ENCODE results near the gene CISD1. TPM values are rescaled to one million over a fixed set of nuclear protein-coding genes. Genes with fewer than 3 reads are reported as not detected.

CISD1 gene
- polyA plus RNA-seq, 2 of the 4 experiments (the other 2 are of a cell fraction) = 48.1 to 102 TPM

DNA sequence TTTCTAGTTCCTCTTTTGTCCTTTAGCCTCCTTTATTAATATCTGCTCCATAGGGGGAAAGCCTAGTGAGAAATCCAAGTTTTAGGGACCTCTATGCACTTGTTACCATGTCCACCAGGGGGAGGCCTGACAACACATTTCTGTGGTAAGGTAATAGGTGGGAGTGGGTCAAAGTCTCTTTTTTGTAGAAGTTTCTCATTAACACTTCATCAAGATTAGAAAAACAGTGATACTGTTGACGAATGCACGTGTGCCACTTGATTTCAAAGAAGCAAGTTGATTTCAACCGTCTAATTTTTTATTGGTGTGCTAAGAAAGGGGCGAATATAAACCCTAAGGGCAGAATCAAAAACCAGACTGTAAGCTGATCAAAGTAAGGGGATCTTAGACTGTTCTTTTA, 30.6 kb downstream of the CISD1 start:
- peak; percentile 94 to 97 for ATAC-seq

DNA sequence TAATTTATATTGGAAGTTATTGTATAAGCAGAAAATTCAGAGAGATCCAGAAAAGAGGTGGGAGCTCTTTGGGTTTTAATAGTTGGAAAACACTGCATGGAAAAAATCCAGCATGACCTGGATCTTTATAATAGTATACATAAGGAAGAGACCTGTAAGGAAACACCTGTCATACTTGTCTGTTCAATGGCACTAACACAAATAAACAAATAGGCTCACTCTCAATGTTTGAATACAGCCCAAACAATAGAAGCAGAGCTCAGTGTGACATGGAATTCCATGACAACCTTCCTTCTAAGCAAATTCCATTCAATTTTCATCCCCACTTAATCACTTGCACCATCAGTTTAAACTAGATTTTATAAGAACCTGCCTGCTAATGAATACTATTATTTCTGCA, 31.7 kb downstream of the CISD1 start:
- Histone ChIP-seq H3K4me3 (no peak overlapping the region), H3K4me2 (no peak overlapping the region), H3K27ac (no peak overlapping the region), H3K4me1 (no peaks in the 10 kb centered on the region), H3K9me3 (no peaks in the 10 kb centered on the region)
- DNase-seq (ENCODE audit: low read depth in 1 of 2, low spot score in 1 of 2) = no peak
- no peak for ATAC-seq
- ChIA-PET CTCF (interaction anchor here (0.9 to 6.2 kb wide), 13 partner anchors 7 to 124 kb away, joined by 3 to 71 read pairs (median 7); partner anchors contain the start of gene TFAM), POLR2A (no interaction called here)
- FAIRE-seq = no peak
- TF ChIP-seq, protein P1, sequence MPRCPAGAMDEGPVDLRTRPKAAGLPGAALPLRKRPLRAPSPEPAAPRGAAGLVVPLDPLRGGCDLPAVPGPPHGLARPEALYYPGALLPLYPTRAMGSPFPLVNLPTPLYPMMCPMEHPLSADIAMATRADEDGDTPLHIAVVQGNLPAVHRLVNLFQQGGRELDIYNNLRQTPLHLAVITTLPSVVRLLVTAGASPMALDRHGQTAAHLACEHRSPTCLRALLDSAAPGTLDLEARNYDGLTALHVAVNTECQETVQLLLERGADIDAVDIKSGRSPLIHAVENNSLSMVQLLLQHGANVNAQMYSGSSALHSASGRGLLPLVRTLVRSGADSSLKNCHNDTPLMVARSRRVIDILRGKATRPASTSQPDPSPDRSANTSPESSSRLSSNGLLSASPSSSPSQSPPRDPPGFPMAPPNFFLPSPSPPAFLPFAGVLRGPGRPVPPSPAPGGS (IDR thresholded peaks at IDR 0.05) = no peak
- TF ChIP-seq FOSL2 (IDR thresholded peaks at IDR 0.05) (no peak), FOSL2 (CRISPR knock-in tag; IDR thresholded peaks at IDR 0.05) (no peak), HDAC2 (IDR thresholded peaks at IDR 0.05) (no peak), NR3C1 (IDR thresholded peaks at IDR 0.05) (no peak), RAD21 (conservative IDR thresholded peaks at IDR 0.05 in 1 of 2, IDR thresholded peaks at IDR 0.05 in 1 of 2) (no peak), ESRRA (IDR thresholded peaks at IDR 0.05; ENCODE audit: borderline replicate concordance, low read length) (no peak), MYC (IDR thresholded peaks at IDR 0.05; ENCODE audit: borderline replicate concordance, low read length) (no peak), PHF8 (IDR thresholded peaks at IDR 0.05; ENCODE audit: borderline replicate concordance, low read depth) (no peak), ZC3H11A (IDR thresholded peaks at IDR 0.05) (no peak), MAZ (IDR thresholded peaks at IDR 0.05; ENCODE audit: borderline replicate concordance, low read depth, low read length) (no peak), EP300 (IDR thresholded peaks at IDR 0.05) (no peak), RARB (CRISPR knock-in tag; IDR thresholded peaks at IDR 0.05) (no peak), RFX5 (IDR thresholded peaks at IDR 0.05) (no peak), POLR2AphosphoS2 (conservative IDR thresholded peaks at IDR 0.05; ENCODE audit: low read length) (no peak)
- TF ChIP-seq, protein P2, sequence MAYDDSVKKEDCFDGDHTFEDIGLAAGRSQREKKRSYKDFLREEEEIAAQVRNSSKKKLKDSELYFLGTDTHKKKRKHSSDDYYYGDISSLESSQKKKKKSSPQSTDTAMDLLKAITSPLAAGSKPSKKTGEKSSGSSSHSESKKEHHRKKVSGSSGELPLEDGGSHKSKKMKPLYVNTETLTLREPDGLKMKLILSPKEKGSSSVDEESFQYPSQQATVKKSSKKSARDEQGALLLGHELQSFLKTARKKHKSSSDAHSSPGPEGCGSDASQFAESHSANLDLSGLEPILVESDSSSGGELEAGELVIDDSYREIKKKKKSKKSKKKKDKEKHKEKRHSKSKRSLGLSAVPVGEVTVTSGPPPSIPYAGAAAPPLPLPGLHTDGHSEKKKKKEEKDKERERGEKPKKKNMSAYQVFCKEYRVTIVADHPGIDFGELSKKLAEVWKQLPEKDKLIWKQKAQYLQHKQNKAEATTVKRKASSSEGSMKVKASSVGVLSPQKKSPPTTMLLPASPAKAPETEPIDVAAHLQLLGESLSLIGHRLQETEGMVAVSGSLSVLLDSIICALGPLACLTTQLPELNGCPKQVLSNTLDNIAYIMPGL (CRISPR knock-in tag; IDR thresholded peaks at IDR 0.05; ENCODE audit: borderline replicate concordance) = no peak
- TF ChIP-seq, protein P3, sequence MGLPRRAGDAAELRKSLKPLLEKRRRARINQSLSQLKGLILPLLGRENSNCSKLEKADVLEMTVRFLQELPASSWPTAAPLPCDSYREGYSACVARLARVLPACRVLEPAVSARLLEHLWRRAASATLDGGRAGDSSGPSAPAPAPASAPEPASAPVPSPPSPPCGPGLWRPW (IDR thresholded peaks at IDR 0.05) = no peak
- TF ChIP-seq, protein P4, sequence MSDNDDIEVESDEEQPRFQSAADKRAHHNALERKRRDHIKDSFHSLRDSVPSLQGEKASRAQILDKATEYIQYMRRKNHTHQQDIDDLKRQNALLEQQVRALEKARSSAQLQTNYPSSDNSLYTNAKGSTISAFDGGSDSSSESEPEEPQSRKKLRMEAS (IDR thresholded peaks at IDR 0.05) = no peak
- TF ChIP-seq, protein P5, sequence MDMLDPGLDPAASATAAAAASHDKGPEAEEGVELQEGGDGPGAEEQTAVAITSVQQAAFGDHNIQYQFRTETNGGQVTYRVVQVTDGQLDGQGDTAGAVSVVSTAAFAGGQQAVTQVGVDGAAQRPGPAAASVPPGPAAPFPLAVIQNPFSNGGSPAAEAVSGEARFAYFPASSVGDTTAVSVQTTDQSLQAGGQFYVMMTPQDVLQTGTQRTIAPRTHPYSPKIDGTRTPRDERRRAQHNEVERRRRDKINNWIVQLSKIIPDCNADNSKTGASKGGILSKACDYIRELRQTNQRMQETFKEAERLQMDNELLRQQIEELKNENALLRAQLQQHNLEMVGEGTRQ (IDR thresholded peaks at IDR 0.05) = no peak

More for the DNA sequence above, 30.6 kb downstream of the CISD1 start:
- CTCF ChIA-PET = interaction anchor here (0.6 to 6.2 kb wide), 45 partner anchors 8 to 1750 kb away, joined by 3 to 71 read pairs (median 4); partner anchors contain the start of genes CISD1 and TFAM
- DNase-seq (ENCODE audit: low read depth in 1 of 2, low spot score in 1 of 2) (peak; percentile 62 to 68), FAIRE-seq (peak; percentile 18)
- POLR2A ChIA-PET = interaction anchor here (1.0 kb wide), 1 partner anchor 87 kb away, joined by 3 read pairs; no protein-coding TSS in a partner anchor
- 33% methylated on average over 4 of the region's 4 CpGs for WGBS (ENCODE audit: missing lambda C conversion rate)
- H3K4me1 ChIP-seq = no peaks in the 10 kb centered on the region
- H3K4me3 ChIP-seq = no peak overlapping the region
- H3K4me2 ChIP-seq = no peak overlapping the region
- H3K9me3 ChIP-seq = no peaks in the 10 kb centered on the region
- TF ChIP-seq RAD21 (conservative IDR thresholded peaks at IDR 0.05 in 1 of 2, IDR thresholded peaks at IDR 0.05 in 1 of 2) (peak; percentile 89 to 90), SMC3 (IDR thresholded peaks at IDR 0.05) (peak; percentile 90), HOXB5 (CRISPR knock-in tag; IDR thresholded peaks at IDR 0.05) (no peak)
- TF ChIP-seq, protein P1 (IDR thresholded peaks at IDR 0.05) = no peak
- TF ChIP-seq, protein P6, sequence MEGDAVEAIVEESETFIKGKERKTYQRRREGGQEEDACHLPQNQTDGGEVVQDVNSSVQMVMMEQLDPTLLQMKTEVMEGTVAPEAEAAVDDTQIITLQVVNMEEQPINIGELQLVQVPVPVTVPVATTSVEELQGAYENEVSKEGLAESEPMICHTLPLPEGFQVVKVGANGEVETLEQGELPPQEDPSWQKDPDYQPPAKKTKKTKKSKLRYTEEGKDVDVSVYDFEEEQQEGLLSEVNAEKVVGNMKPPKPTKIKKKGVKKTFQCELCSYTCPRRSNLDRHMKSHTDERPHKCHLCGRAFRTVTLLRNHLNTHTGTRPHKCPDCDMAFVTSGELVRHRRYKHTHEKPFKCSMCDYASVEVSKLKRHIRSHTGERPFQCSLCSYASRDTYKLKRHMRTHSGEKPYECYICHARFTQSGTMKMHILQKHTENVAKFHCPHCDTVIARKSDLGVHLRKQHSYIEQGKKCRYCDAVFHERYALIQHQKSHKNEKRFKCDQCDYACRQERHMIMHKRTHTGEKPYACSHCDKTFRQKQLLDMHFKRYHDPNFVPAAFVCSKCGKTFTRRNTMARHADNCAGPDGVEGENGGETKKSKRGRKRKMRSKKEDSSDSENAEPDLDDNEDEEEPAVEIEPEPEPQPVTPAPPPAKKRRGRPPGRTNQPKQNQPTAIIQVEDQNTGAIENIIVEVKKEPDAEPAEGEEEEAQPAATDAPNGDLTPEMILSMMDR (IDR thresholded peaks at IDR 0.05) = peak; percentile 88
- no peak overlapping the region for H3K27ac ChIP-seq

All from A549 (cell line).